ENCODE results near the gene KANSL1. TPM values are rescaled to one million over a fixed set of nuclear protein-coding genes. Genes with fewer than 3 reads are reported as not detected.

The KANSL1 gene
- total RNA-seq, 1 donor: 171 TPM

DNA sequence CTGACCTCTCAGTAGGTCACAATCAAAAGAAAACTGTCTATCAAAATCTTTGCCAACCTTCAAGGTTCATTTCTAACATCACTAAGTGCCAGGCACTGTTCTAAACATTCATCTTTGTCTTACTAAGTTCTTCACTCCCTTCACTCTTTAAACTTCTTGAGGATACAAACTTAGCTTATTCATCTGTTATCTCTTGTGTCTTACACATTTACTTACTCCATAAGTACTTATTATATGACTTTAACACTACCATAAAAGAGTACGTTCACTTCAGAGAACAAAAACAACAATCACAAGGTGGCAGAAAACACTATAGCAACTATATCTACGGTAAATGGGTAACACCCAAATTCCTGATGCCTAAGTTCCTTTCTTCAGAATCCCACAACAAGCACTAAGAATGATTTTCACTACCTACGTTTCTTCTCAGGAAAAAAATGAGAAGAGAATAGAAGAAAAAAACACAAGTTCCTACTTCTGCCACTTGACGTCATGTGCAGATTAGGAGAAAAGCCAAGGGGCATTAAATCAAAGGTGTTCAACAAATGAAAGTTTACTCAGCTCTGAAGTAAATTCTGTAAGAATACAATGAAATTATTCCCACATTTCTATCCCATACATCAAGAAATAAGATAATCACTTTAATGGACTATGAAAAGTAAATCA is 29.2 kb downstream of the KANSL1 start:
- H3K4me3 ChIP-seq (ENCODE audit: low read depth, low read length): no peak overlapping the region
- TF ChIP-seq, protein P1, sequence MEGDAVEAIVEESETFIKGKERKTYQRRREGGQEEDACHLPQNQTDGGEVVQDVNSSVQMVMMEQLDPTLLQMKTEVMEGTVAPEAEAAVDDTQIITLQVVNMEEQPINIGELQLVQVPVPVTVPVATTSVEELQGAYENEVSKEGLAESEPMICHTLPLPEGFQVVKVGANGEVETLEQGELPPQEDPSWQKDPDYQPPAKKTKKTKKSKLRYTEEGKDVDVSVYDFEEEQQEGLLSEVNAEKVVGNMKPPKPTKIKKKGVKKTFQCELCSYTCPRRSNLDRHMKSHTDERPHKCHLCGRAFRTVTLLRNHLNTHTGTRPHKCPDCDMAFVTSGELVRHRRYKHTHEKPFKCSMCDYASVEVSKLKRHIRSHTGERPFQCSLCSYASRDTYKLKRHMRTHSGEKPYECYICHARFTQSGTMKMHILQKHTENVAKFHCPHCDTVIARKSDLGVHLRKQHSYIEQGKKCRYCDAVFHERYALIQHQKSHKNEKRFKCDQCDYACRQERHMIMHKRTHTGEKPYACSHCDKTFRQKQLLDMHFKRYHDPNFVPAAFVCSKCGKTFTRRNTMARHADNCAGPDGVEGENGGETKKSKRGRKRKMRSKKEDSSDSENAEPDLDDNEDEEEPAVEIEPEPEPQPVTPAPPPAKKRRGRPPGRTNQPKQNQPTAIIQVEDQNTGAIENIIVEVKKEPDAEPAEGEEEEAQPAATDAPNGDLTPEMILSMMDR (IDR thresholded peaks at IDR 0.05; ENCODE audit: insufficient read depth, low read depth, low read length): no peak
- DNase-seq (ENCODE audit: low read depth): no peak

DNA sequence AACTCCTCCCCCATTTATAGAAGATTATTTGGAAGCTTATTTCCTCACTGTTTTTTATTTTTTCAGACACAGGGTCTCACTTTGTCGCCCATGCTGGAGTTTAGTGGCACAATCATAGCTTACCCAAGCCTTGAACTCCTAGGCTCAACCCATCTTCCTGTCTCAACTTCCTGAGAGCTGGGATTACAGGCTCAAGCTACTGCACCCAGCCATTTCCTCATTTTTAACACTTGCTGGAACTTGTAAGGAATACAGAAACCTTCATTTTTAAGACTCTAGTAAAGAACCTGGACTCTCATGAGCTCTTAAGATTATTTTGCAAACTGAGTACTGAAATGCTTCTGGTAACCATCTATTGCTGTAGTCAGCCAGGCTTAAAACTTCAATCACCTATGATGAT is 29.9 kb downstream of the KANSL1 start:
- TF ChIP-seq, protein P1 (IDR thresholded peaks at IDR 0.05; ENCODE audit: insufficient read depth, low read depth, low read length): no peak
- no peak for DNase-seq (ENCODE audit: low read depth)
- no peak overlapping the region for H3K4me3 ChIP-seq (ENCODE audit: low read depth, low read length)

DNA sequence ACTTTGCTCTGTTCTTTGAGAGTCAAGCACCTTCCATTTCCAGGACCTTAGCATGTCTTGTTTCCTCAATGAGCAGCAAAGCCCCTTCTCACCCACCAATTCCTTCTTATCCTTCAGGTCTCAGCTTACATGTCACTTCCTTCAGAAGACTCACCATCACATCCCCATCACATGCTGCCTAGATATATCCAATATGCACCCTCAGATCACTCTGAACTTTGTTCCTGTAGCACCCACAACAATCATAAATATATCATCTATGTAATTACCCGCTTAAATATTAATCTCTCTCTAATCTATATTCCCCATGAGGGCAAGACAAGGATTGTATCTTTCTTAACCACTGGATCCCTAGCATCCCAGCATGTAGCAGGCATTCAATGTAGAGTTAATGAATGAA is 30.4 kb downstream of the KANSL1 start:
- no peak overlapping the region for H3K4me3 ChIP-seq (ENCODE audit: low read depth, low read length)
- TF ChIP-seq, protein P1 (IDR thresholded peaks at IDR 0.05; ENCODE audit: insufficient read depth, low read depth, low read length): no peak
- no peak for DNase-seq (ENCODE audit: low read depth)

DNA sequence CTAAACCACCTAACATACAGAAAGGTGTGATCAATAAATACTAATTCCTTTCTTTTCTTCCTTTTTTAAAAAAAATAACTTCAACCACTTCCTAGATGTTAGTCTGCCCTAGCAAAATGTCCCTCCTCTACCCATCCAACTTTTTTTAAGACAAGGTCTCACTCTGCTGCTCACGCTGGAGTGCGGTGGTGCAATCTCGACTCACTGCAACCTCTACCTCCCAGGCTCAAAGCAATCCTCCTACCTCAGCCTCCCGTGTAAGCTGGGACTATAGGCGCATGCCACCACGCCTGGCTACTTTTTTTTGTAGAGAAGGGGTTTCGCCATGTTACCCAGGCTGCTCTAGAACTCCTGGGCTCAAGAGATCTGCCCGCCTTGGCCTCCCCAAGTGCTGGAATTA is 33.1 kb downstream of the KANSL1 start:
- H3K4me3 ChIP-seq (ENCODE audit: low read depth, low read length): no peak overlapping the region
- TF ChIP-seq, protein P1 (IDR thresholded peaks at IDR 0.05; ENCODE audit: insufficient read depth, low read depth, low read length): no peak
- DNase-seq (ENCODE audit: low read depth): no peak

DNA sequence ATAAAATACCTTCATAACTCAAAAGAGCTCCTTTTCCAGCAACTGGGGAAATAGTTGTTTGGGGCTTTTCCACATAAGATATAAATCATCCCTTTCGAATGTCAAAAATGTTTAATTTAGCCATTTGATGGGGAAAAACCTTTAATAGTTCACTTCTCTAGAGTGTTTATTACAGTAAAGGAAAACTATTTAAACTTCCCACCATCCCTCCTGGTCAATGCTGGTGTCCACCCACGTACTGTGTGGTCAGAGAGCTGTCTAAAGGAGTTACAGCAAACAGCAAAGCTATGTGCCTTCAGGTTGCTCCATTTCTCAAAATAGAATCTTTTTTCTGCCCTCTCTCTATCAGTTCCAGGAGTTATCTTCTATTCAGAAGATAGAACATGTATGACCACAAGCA is 33.5 kb downstream of the KANSL1 start:
- peak; percentile 74 for DNase-seq (ENCODE audit: low read depth)
- TF ChIP-seq, protein P1 (IDR thresholded peaks at IDR 0.05; ENCODE audit: insufficient read depth, low read depth, low read length): no peak
- no peak overlapping the region for H3K4me3 ChIP-seq (ENCODE audit: low read depth, low read length)

DNA sequence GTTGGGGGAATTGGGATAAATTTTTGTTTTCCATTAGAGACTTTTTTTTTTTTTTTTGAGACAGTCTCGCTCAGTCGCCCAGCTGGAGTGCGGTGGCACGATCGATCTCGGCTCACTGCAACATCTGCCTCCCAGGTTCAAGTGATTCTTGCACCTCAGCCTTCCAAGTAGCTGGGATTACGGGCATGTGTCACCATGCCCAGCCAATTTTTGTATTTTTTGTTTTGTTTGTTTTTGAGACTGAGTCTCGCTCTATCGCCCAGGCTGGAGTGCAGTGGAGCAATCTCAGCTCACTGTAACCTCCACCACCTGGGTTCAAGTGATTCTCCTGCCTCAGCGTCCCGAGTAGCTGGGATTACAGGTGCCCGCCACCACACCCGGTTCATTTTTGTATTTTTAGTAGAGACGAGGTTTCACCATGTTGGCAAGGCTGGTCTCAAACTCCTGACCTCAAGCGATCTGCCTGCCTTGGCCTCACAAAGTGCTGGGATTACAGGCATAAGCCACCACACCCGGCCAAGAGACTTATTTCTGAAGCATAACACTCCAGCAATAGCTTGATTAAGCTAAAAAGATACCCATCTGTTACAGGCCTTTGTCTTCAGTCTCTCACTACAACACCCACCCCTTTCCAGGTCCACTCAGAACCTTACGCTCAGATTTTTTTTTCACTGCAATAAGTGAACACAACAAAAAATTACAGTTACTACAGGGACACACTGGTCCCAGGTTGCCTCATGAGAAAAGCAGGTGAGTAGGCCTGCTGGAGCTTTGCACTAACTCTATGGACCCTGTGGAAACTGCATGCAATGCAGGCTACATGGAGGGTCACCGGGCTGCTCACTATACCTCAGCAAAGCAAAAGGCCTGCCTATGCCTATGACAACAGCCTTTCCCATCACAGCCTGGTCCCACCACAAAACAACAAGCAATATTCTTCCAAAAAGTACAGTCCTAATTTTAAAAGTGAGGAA is 34.6 kb downstream of the KANSL1 start:
- no peak overlapping the region for H3K4me3 ChIP-seq (ENCODE audit: low read depth, low read length)
- no peak for DNase-seq (ENCODE audit: low read depth)
- TF ChIP-seq, protein P1 (IDR thresholded peaks at IDR 0.05; ENCODE audit: insufficient read depth, low read depth, low read length): no peak
